HEK293 (cell line): ENCODE measurements around the gene NAPSA.

ENCODE experiments used
- CTCF ChIA-PET: fragments of 350-600 bp; formaldehyde crosslinking; extraction: SDS; loops from one replicate; lab custom pipeline; 2021; ENCODE audit warnings: antibody characterized with exemption; lab: Yijun Ruan, JAX
- POLR2A ChIA-PET: fragments of 300-600 bp; formaldehyde crosslinking; extraction: SDS; loops from one replicate; lab custom pipeline; 2020; ENCODE audit warnings: antibody characterized with exemption, inconsistent platforms; lab: Yijun Ruan, JAX
- H3K27ac ChIP-seq: fragments of 200-500 bp; sonication (Bioruptor generic); 2 replicates; pipeline ENCODE4 v1.5.1; 2014; ENCODE audit warnings: low read depth, low read length, control low read depth, inconsistent platforms; ENCODE audit errors: extremely low read depth
- H3K36me3 ChIP-seq, 2 experiments: fragments of 200-500 bp in 1 of 2; sonication (Bioruptor generic) in 1 of 2; 1 replicate in 1 of 2; 2 replicates in 1 of 2; pipeline ENCODE4 v1.5.1; 2014 to 2017; ENCODE audit warnings: inconsistent platforms in 2 of 2, low read length in 2 of 2; ENCODE audit not compliant: control insufficient read depth in 2 of 2, insufficient read depth in 1 of 2
- H3K4me1 ChIP-seq: fragments of 200-500 bp; sonication (Bioruptor generic); 2 replicates; pipeline ENCODE4 v1.5.1; 2014; ENCODE audit warnings: mild to moderate bottlenecking, low read length, inconsistent platforms; ENCODE audit not compliant: control insufficient read depth, insufficient read depth
- H3K4me3 ChIP-seq: 2 replicates; pipeline ENCODE4 v1.5.1; 2011; ENCODE audit warnings: low read depth, mild to moderate bottlenecking, control low read depth, low read length, moderate library complexity
- H3K9me3 ChIP-seq: fragments of 200-500 bp; sonication (Bioruptor generic); 2 replicates; pipeline ENCODE4 v1.5.1; 2014; ENCODE audit warnings: low read depth, low read length, inconsistent platforms; ENCODE audit not compliant: control insufficient read depth, insufficient read depth
- EGR2 ChIP-seq: fragments of 450-650 bp; formaldehyde crosslinking; IDR thresholded peaks from 2 replicates; pipeline ENCODE4 v1.5.1; 2016; ENCODE audit warnings: low read depth, missing biosample characterization, missing genetic modification characterization
- GLIS2 ChIP-seq: fragments of 450-650 bp; formaldehyde crosslinking; IDR thresholded peaks from 2 replicates; pipeline ENCODE4 v1.5.1; 2016; ENCODE audit warnings: missing biosample characterization, missing genetic modification characterization
- HOXC10 ChIP-seq: sonication (generic); formaldehyde crosslinking; IDR thresholded peaks from 2 replicates; pipeline ENCODE4 v1.8.1; 2023; ENCODE audit warnings: mild to moderate bottlenecking, missing genetic modification reagents
- MEIS1 ChIP-seq: sonication (generic); formaldehyde crosslinking; IDR thresholded peaks from 2 replicates; pipeline ENCODE4 v1.8.1; 2022; ENCODE audit warnings: missing genetic modification reagents, mild to moderate bottlenecking, borderline replicate concordance
- MYNN ChIP-seq: fragments of 450-650 bp; formaldehyde crosslinking; IDR thresholded peaks from 2 replicates; pipeline ENCODE4 v1.5.1; 2016; ENCODE audit warnings: missing biosample characterization, missing genetic modification characterization, borderline replicate concordance
- OVOL3 ChIP-seq: fragments of 450-650 bp; formaldehyde crosslinking; IDR thresholded peaks from 2 replicates; pipeline ENCODE4 v1.5.1; 2016; ENCODE audit warnings: missing biosample characterization, missing genetic modification characterization
- ZFP37 ChIP-seq: fragments of 450-650 bp; formaldehyde crosslinking; IDR thresholded peaks from 2 replicates; pipeline ENCODE4 v1.5.1; 2016; ENCODE audit warnings: missing biosample characterization, missing genetic modification characterization
- ZIC2 ChIP-seq: fragments of 450-650 bp; formaldehyde crosslinking; IDR thresholded peaks from 2 replicates; pipeline ENCODE4 v1.5.1; 2016; ENCODE audit warnings: missing biosample characterization, missing genetic modification characterization
- ZNF114 ChIP-seq: fragments of 450-650 bp; formaldehyde crosslinking; IDR thresholded peaks from 2 replicates; pipeline ENCODE4 v1.5.0; 2017; ENCODE audit warnings: missing biosample characterization, missing genetic modification characterization
- ZNF16 ChIP-seq: fragments of 450-650 bp; formaldehyde crosslinking; IDR thresholded peaks from 2 replicates; pipeline ENCODE4 v1.5.1; 2016; ENCODE audit warnings: low read depth, missing biosample characterization, missing genetic modification characterization
- ZNF239 ChIP-seq: fragments of 450-650 bp; formaldehyde crosslinking; IDR thresholded peaks from 2 replicates; pipeline ENCODE4 v1.5.1; 2016; ENCODE audit warnings: missing biosample characterization, missing genetic modification characterization
- ZNF248 ChIP-seq: fragments of 450-650 bp; formaldehyde crosslinking; IDR thresholded peaks from 2 replicates; pipeline ENCODE4 v1.5.1; 2017; ENCODE audit warnings: missing biosample characterization, missing genetic modification characterization
- ZNF292 ChIP-seq: fragments of 450-650 bp; formaldehyde crosslinking; IDR thresholded peaks from 2 replicates; pipeline ENCODE4 v1.5.1; 2016; ENCODE audit warnings: low read depth, missing biosample characterization, missing genetic modification characterization, borderline replicate concordance
- ZNF354C ChIP-seq: fragments of 450-650 bp; formaldehyde crosslinking; IDR thresholded peaks from 2 replicates; pipeline ENCODE4 v1.5.1; 2016; ENCODE audit warnings: missing biosample characterization, missing genetic modification characterization, low read depth, borderline replicate concordance
- ZNF514 ChIP-seq: fragments of 450-650 bp; formaldehyde crosslinking; IDR thresholded peaks from 2 replicates; pipeline ENCODE4 v1.5.1; 2016; ENCODE audit warnings: missing biosample characterization, missing genetic modification characterization
- ZNF529 ChIP-seq: fragments of 450-650 bp; formaldehyde crosslinking; IDR thresholded peaks from 2 replicates; pipeline ENCODE4 v1.5.1; 2017; ENCODE audit warnings: missing genetic modification characterization, missing biosample characterization; ENCODE audit not compliant: insufficient replicate concordance
- TF ChIP-seq, protein P1 (sequence below): fragments of 450-650 bp; formaldehyde crosslinking; conservative IDR thresholded peaks from 2 replicates; pipeline ENCODE4 v1.5.1; 2016; ENCODE audit warnings: low read depth, missing biosample characterization, missing genetic modification characterization
- TF ChIP-seq, protein P2 (sequence below): fragments of 450-650 bp; formaldehyde crosslinking; IDR thresholded peaks from 2 replicates; pipeline ENCODE4 v1.5.1; 2016; ENCODE audit warnings: missing biosample characterization, missing genetic modification characterization
- TF ChIP-seq, protein P3 (sequence below): fragments of 450-650 bp; formaldehyde crosslinking; IDR thresholded peaks from 2 replicates; pipeline ENCODE4 v1.5.1; 2016; ENCODE audit warnings: missing biosample characterization, missing genetic modification characterization

The NAPSA gene

DNA sequence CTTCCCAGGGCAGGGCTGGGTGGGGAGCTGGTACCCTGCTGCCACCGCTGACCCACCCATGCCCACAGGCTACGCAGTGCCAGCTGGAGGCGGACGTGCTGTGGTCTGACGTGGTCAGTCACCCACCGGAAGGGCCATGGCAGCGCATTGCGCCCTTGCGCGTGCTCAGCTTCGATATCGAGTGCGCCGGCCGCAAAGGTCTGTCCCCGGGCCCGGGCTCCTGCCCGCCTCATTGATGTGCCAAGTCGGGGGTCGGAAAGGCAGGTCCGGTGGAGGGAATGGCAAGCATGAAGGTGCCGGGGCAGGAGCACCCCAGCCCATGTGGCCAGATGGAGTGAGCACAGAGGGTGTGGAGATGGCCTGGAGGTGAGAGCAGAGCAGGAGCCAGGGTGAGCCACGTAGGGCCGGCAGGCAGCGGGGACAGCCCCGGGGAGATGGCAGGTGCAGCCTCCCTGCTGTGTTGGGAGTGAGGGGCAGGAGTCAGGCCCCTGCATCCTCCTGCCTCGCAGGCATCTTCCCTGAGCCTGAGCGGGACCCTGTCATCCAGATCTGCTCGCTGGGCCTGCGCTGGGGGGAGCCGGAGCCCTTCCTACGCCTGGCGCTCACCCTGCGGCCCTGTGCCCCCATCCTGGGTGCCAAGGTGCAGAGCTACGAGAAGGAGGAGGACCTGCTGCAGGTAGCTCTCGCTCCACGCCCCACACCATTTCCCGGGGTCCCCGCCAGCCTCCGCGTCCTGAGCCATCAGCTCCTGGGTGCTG, 37.3 kb upstream of the NAPSA start:
- Histone ChIP-seq H3K4me1 (no peaks in the 10 kb centered on the region), H3K36me3 (peaks cover 32 to 67% of the 10 kb centered on the region in 2 experiments), H3K27ac (no peak overlapping the region), H3K4me3 (no peak overlapping the region), H3K9me3 (no peaks in the 10 kb centered on the region)
- TF ChIP-seq ZNF529 = no peak
- no peak for TF ChIP-seq MYNN (tag by site-specific recombination)
- no peak for TF ChIP-seq HOXC10 (CRISPR knock-in tag)
- no peak for TF ChIP-seq ZNF114 (tag by site-specific recombination)
- no peak for TF ChIP-seq ZFP37 (tag by site-specific recombination)
- TF ChIP-seq, protein P1, sequence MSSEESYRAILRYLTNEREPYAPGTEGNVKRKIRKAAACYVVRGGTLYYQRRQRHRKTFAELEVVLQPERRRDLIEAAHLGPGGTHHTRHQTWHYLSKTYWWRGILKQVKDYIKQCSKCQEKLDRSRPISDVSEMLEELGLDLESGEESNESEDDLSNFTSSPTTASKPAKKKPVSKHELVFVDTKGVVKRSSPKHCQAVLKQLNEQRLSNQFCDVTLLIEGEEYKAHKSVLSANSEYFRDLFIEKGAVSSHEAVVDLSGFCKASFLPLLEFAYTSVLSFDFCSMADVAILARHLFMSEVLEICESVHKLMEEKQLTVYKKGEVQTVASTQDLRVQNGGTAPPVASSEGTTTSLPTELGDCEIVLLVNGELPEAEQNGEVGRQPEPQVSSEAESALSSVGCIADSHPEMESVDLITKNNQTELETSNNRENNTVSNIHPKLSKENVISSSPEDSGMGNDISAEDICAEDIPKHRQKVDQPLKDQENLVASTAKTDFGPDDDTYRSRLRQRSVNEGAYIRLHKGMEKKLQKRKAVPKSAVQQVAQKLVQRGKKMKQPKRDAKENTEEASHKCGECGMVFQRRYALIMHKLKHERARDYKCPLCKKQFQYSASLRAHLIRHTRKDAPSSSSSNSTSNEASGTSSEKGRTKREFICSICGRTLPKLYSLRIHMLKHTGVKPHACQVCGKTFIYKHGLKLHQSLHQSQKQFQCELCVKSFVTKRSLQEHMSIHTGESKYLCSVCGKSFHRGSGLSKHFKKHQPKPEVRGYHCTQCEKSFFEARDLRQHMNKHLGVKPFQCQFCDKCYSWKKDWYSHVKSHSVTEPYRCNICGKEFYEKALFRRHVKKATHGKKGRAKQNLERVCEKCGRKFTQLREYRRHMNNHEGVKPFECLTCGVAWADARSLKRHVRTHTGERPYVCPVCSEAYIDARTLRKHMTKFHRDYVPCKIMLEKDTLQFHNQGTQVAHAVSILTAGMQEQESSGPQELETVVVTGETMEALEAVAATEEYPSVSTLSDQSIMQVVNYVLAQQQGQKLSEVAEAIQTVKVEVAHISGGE = no peak
- no peak for TF ChIP-seq ZNF292 (tag by site-specific recombination)
- no peak for TF ChIP-seq ZNF354C (tag by site-specific recombination)
- TF ChIP-seq ZIC2 (tag by site-specific recombination) = no peak
- no peak for TF ChIP-seq ZNF248 (tag by site-specific recombination)
- no peak for TF ChIP-seq ZNF514
- TF ChIP-seq, protein P2, sequence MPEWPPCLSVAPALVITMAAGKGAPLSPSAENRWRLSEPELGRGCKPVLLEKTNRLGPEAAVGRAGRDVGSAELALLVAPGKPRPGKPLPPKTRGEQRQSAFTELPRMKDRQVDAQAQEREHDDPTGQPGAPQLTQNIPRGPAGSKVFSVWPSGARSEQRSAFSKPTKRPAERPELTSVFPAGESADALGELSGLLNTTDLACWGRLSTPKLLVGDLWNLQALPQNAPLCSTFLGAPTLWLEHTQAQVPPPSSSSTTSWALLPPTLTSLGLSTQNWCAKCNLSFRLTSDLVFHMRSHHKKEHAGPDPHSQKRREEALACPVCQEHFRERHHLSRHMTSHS (tag by site-specific recombination) = no peak
- no peak for TF ChIP-seq ZNF16 (tag by site-specific recombination)
- TF ChIP-seq MEIS1 (CRISPR knock-in tag) = no peak
- no peak for TF ChIP-seq OVOL3 (tag by site-specific recombination)
- TF ChIP-seq EGR2 (tag by site-specific recombination) = no peak
- TF ChIP-seq, protein P3, sequence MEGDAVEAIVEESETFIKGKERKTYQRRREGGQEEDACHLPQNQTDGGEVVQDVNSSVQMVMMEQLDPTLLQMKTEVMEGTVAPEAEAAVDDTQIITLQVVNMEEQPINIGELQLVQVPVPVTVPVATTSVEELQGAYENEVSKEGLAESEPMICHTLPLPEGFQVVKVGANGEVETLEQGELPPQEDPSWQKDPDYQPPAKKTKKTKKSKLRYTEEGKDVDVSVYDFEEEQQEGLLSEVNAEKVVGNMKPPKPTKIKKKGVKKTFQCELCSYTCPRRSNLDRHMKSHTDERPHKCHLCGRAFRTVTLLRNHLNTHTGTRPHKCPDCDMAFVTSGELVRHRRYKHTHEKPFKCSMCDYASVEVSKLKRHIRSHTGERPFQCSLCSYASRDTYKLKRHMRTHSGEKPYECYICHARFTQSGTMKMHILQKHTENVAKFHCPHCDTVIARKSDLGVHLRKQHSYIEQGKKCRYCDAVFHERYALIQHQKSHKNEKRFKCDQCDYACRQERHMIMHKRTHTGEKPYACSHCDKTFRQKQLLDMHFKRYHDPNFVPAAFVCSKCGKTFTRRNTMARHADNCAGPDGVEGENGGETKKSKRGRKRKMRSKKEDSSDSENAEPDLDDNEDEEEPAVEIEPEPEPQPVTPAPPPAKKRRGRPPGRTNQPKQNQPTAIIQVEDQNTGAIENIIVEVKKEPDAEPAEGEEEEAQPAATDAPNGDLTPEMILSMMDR (tag by site-specific recombination) = no peak
- ChIA-PET CTCF (interaction anchor here (0.9 kb wide), 1 partner anchor 34 kb away, joined by 4 read pairs; no protein-coding TSS in a partner anchor), POLR2A (interaction anchor here (0.7 to 1.3 kb wide), 2 partner anchors 27 to 34 kb away, joined by 3 read pairs; partner anchors contain the start of gene NR1H2)

DNA sequence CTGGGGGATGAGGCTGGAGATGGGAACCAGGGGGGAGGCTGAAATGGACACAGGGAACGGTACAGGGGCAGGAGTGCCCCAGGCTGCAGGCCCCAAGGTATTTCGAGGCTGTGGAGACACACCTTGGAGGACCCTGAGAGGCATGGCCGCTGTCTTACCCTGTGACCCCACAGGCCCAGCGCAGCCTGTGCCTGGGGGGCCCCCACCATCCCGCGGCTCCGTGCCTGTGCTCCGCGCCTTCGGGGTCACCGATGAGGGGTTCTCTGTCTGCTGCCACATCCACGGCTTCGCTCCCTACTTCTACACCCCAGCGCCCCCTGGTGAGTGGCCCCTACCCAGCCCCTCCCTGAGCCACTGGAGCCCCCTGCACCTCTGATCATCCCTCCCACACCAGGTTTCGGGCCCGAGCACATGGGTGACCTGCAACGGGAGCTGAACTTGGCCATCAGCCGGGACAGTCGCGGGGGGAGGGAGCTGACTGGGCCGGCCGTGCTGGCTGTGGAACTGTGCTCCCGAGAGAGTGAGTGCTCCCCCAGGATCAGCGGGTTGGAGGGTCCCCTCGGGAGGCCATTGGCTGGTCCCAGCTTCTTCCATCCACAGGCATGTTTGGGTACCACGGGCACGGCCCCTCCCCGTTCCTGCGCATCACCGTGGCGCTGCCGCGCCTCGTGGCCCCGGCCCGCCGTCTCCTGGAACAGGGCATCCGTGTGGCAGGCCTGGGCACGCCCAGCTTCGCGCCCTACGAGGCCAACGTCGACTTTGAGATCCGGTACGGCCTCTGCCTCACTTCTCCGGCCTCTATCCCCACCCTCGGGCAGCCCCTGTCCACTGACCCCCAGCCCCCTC, 36.4 kb upstream of the NAPSA start:
- CTCF ChIA-PET = interaction anchor here (0.9 kb wide), 1 partner anchor 33 kb away, joined by 4 read pairs; no protein-coding TSS in a partner anchor
- TF ChIP-seq ZNF239 (tag by site-specific recombination) (no peak), GLIS2 (tag by site-specific recombination) (peak; percentile 19; the same call in 1 of the 2 replicates)
- H3K4me1 ChIP-seq = no peaks in the 10 kb centered on the region
- H3K4me3 ChIP-seq = no peak overlapping the region
- peaks cover 25 to 63% of the 10 kb centered on the region in 2 experiments; a peak in 2 of 3 replicates for H3K36me3 ChIP-seq
- no peaks in the 10 kb centered on the region for H3K9me3 ChIP-seq
- POLR2A ChIA-PET = interaction anchor here (0.7 to 1.3 kb wide), 2 partner anchors 26 to 33 kb away, joined by 3 read pairs; partner anchors contain the start of gene NR1H2
- no peak overlapping the region for H3K27ac ChIP-seq
